OCI-LY7 (cell line): ENCODE data around the gene SEMA4B. TPM values are rescaled to one million over a fixed set of nuclear protein-coding genes. Genes with fewer than 3 reads are reported as not detected.
A peak's percentile ranks its signal among the peaks of the same experiment; 100 is the strongest.

Experiments used
- BruUV-seq: library from RNA; stranded (reverse); fragments of 400-500 nt; replicated peaks from 2 replicates; lab custom pipeline; 2021; lab: Mats Ljungman, UMichigan
- CTCF ChIA-PET: fragments of 300-600 bp; sonication (Branson Sonifier 250); formaldehyde crosslinking; loops from one replicate; lab custom pipeline; 2022; ENCODE audit warnings: antibody characterized with exemption; ENCODE audit not compliant: unreplicated experiment; lab: Charles Lee
- POLR2A ChIA-PET: fragments of 300-600 bp; sonication (Branson Sonifier 250); formaldehyde crosslinking; loops from one replicate; lab custom pipeline; 2022; ENCODE audit warnings: antibody characterized with exemption; lab: Charles Lee
- DNase-seq: peaks from one replicate; pipeline ENCODE4 v3.0.0-alpha.2; 2015; ENCODE audit warnings: low spot score
- H2AFZ ChIP-seq: fragments of 200-600 bp; sonication (generic), shearing (Covaris generic); 2 replicates; pipeline ENCODE4 v1.6.1; 2014; ENCODE audit warnings: mild to moderate bottlenecking, antibody characterized with exemption, low read length, moderate library complexity
- H3K27ac ChIP-seq: fragments of 200-600 bp; sonication (generic); 2 replicates; pipeline ENCODE4 v1.5.1; 2014; ENCODE audit warnings: mixed run types, low read depth, mild to moderate bottlenecking, moderate library complexity, low read length, inconsistent platforms; ENCODE audit not compliant: poor library complexity, severe bottlenecking
- H3K36me3 ChIP-seq: fragments of 200-600 bp; sonication (generic); 2 replicates; pipeline ENCODE4 v1.6.1; 2014; ENCODE audit warnings: mild to moderate bottlenecking, antibody characterized with exemption, low read length, moderate library complexity, mixed read lengths; ENCODE audit not compliant: insufficient read depth
- H3K4me1 ChIP-seq: fragments of 200-600 bp; sonication (generic); 2 replicates; pipeline ENCODE4 v1.5.1; 2014; ENCODE audit warnings: mild to moderate bottlenecking, low read length; ENCODE audit not compliant: insufficient read depth, poor library complexity, severe bottlenecking
- H3K4me2 ChIP-seq: fragments of 200-600 bp; sonication (generic); 2 replicates; pipeline ENCODE4 v1.6.1; 2014; ENCODE audit warnings: mild to moderate bottlenecking, low read length
- H3K4me3 ChIP-seq: fragments of 200-600 bp; sonication (generic); 2 replicates; pipeline ENCODE4 v1.5.1; 2014; ENCODE audit warnings: mild to moderate bottlenecking, low read depth, low read length; ENCODE audit not compliant: poor library complexity, severe bottlenecking
- H3K79me2 ChIP-seq: fragments of 200-600 bp; sonication (generic); 2 replicates; pipeline ENCODE4 v1.6.1; 2016; ENCODE audit warnings: low read depth, mild to moderate bottlenecking, low read length, moderate library complexity, mixed read lengths; ENCODE audit not compliant: insufficient read depth
- H3K9me2 ChIP-seq: fragments of 200-600 bp; sonication (generic); 2 replicates; pipeline ENCODE4 v1.6.1; 2016; ENCODE audit warnings: mild to moderate bottlenecking, low read length, mixed read lengths; ENCODE audit not compliant: insufficient read depth
- H3K9me3 ChIP-seq: fragments of 200-600 bp; sonication (generic); 2 replicates; pipeline ENCODE4 v1.6.1; 2014; ENCODE audit warnings: mild to moderate bottlenecking, mixed run types, low read length, mixed read lengths
- H4K20me1 ChIP-seq: fragments of 200-600 bp; sonication (generic); 2 replicates; pipeline ENCODE4 v1.6.1; 2014; ENCODE audit warnings: mild to moderate bottlenecking, antibody characterized with exemption, low read length, moderate library complexity, mixed read lengths; ENCODE audit not compliant: insufficient read depth
- EZH2phosphoT487 ChIP-seq: fragments of 200-600 bp; sonication (generic); IDR thresholded peaks from 2 replicates; pipeline ENCODE4 v1.6.1; 2018; ENCODE audit warnings: low read depth, borderline replicate concordance, mild to moderate bottlenecking, mixed run types, antibody characterized with exemption, low read length, moderate library complexity, mixed read lengths
- intact Hi-C: fragments of 100-400 bp; cut with micrococcal nuclease; formaldehyde crosslinking; loops from one replicate; pipeline ENCODE4 v1.10.0; 2022; ENCODE audit not compliant: unreplicated experiment
- total RNA-seq, 2 experiments: library from RNA; depleted of rRNA in 1 of 2; stranded (reverse); fragments of >200 nt in 1 of 2; shearing (Covaris generic) in 1 of 2; gene quantifications; 2 replicates each; pipeline ENCODE4 v1.2.3, GENCODE V29; 2014 to 2022
- TF ChIP-seq, protein P1 (sequence below): fragments of 200-600 bp; sonication (generic); conservative IDR thresholded peaks from 2 replicates; pipeline ENCODE4 v1.5.1; 2014; ENCODE audit warnings: mild to moderate bottlenecking, antibody characterized with exemption, low read length, moderate library complexity, mixed read lengths

The SEMA4B gene
- total RNA-seq, 2 experiments from 2014 or later = 21.9 to 34.9 TPM

DNA sequence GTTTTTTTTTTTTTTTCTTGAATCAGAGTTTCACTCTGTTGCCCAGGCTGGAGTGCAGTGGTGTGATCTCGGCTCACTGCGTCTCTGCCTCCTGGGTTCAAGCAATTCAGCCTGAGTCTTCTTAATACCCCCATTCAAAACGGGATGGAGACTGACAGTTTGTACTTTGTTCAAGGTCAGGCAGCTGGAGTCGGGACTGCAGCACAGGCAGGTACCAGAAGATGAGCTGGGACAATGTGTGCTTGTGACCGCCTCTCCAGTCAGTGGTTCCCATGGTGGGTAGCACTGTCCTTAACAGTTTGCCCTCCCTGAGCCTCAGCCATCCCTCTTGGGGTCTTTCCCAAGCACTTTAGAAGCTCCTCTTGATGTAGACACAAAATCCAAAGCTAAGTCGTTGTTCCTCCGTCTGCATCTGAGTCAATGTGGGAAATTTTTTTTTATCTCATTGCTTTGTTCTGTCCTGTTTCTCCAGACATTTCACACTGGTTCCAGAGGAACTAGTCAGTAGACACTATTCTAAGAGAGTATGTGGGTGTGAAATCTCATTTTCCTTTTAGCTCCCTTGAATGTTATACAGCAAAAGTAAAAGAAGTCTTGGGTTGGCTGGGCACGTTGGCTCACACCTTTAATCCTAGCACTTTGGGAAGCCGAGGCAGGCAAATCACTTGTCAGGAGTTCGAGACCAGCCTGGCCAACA, 43.0 kb downstream of the SEMA4B start:
- CTCF ChIA-PET = no interaction called here
- intact Hi-C loops = no loop called here
- H3K9me2 ChIP-seq = no peaks in the 10 kb centered on the region

DNA sequence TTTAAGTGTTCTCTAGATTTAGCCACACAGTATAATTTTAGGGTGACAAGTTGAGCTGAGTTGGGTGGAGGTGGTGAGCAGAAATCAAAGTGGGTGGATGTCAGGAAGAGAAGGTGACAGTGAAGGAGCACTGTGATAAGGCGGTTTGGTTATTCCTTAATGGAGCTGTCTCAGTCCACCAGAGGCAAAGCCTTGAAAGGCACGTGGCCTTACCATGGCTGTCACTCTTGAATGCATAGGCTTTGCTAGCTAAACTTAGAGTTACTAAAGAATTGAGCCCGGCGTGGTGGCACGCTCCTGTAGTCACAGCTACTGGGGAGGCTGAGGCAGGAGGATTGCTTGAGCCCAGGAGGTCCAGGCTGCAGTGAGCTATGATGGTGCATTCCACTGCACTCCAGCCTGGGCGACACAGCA, 47.7 kb downstream of the SEMA4B start:
- no TSS peak for BruUV-seq
- ChIA-PET CTCF (interaction anchor here (0.6 to 1.0 kb wide), 2 partner anchors 13 to 130 kb away, joined by 3 read pairs; no protein-coding TSS in a partner anchor), POLR2A (interaction anchor here (0.6 to 0.9 kb wide), 8 partner anchors 8 to 674 kb away, joined by 3 to 9 read pairs (median 4); partner anchors contain the start of gene CIB1)
- Histone ChIP-seq H4K20me1 (no peaks in the 10 kb centered on the region), H2AFZ (0 out of 2 replicates have a peak overlapping the region, but pooled peaks have one; percentile 28), H3K79me2 (no peaks in the 10 kb centered on the region), H3K4me1 (peaks cover 6% of the 10 kb centered on the region), H3K9me3 (no peaks in the 10 kb centered on the region), H3K4me2 (peak overlapping the region; percentile 57), H3K9me2 (no peaks in the 10 kb centered on the region), H3K27ac (no peak overlapping the region), H3K36me3 (no peaks in the 10 kb centered on the region), H3K4me3 (no peak overlapping the region)
- intact Hi-C loops = no loop called here
- TF ChIP-seq EZH2phosphoT487 = no peak
- TF ChIP-seq, protein P1, sequence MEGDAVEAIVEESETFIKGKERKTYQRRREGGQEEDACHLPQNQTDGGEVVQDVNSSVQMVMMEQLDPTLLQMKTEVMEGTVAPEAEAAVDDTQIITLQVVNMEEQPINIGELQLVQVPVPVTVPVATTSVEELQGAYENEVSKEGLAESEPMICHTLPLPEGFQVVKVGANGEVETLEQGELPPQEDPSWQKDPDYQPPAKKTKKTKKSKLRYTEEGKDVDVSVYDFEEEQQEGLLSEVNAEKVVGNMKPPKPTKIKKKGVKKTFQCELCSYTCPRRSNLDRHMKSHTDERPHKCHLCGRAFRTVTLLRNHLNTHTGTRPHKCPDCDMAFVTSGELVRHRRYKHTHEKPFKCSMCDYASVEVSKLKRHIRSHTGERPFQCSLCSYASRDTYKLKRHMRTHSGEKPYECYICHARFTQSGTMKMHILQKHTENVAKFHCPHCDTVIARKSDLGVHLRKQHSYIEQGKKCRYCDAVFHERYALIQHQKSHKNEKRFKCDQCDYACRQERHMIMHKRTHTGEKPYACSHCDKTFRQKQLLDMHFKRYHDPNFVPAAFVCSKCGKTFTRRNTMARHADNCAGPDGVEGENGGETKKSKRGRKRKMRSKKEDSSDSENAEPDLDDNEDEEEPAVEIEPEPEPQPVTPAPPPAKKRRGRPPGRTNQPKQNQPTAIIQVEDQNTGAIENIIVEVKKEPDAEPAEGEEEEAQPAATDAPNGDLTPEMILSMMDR = no peak
- DNase-seq = no peak

More for the DNA sequence above, 43.0 kb downstream of the SEMA4B start:
- Histone ChIP-seq H3K9me3 (no peaks in the 10 kb centered on the region), H3K79me2 (no peaks in the 10 kb centered on the region), H3K4me1 (peaks cover under 1% of the 10 kb centered on the region), H3K4me2 (no peak overlapping the region), H4K20me1 (no peaks in the 10 kb centered on the region), H3K4me3 (no peak overlapping the region), H3K36me3 (peaks cover 6% of the 10 kb centered on the region; the same call in 1 of the 2 replicates), H2AFZ (no peak overlapping the region), H3K27ac (no peak overlapping the region)
- POLR2A ChIA-PET = interaction anchor here (0.7 to 1.5 kb wide), 2 partner anchors 10 to 342 kb away, joined by 4 read pairs; partner anchors contain the start of genes CIB1 and GDPGP1
- no peak for TF ChIP-seq EZH2phosphoT487
- TF ChIP-seq, protein P1 = no peak
- no TSS peak for BruUV-seq
- no peak for DNase-seq
